Upper lobe of right lung (tissue), 1 donor: ENCODE measurements around the gene TNFAIP2. TPM values are rescaled to one million over a fixed set of nuclear protein-coding genes. Genes with fewer than 3 reads are reported as not detected.

ENCODE experiments used
- ATAC-seq: fragments of 200-7000 bp; cut with Tn5 transposase; one replicate; pipeline ENCODE4 v1.9.1; 2020; ENCODE audit warnings: mild to moderate bottlenecking, moderate library complexity
- DNase-seq: peaks from one replicate; pipeline ENCODE4 v3.0.0-alpha.2; 2020
- H3K27ac ChIP-seq: fragments of 200-600 bp; one replicate; pipeline ENCODE4 v1.8.0; 2022
- H3K27me3 ChIP-seq: fragments of 200-600 bp; one replicate; pipeline ENCODE4 v1.8.0; 2022; ENCODE audit warnings: mild to moderate bottlenecking
- H3K36me3 ChIP-seq: fragments of 200-600 bp; one replicate; pipeline ENCODE4 v1.8.0; 2022
- H3K4me1 ChIP-seq: fragments of 200-600 bp; one replicate; pipeline ENCODE4 v1.8.0; 2022
- H3K4me3 ChIP-seq: fragments of 200-600 bp; one replicate; pipeline ENCODE4 v1.8.0; 2022; ENCODE audit warnings: mild to moderate bottlenecking
- H3K9me3 ChIP-seq: fragments of 200-600 bp; one replicate; pipeline ENCODE4 v1.8.0; 2022
- intact Hi-C: fragments of 100-400 bp; cut with DNase I; formaldehyde crosslinking; loops from one replicate; pipeline ENCODE4 v1.11.0; 2022
- total RNA-seq: library from RNA; stranded (reverse); fragmentation: NEBNext Ultra II Directional; extraction: Animal tissue kit (Norgen Biotek cat#: 25700); gene quantifications from one replicate; pipeline ENCODE4 v1.2.1, GENCODE V29; 2021
- TF ChIP-seq, protein P1 (sequence below): fragments of 200-600 bp; IDR thresholded peaks from one replicate; pipeline ENCODE4 v1.8.0; 2022; ENCODE audit warnings: antibody characterized with exemption
- donor health status: DM: no; HTN: yes; CAD: no; lungs with severe emphysema.

Gene TNFAIP2
- total RNA-seq, 1 donor from 2014 or later = 158 TPM

DNA sequence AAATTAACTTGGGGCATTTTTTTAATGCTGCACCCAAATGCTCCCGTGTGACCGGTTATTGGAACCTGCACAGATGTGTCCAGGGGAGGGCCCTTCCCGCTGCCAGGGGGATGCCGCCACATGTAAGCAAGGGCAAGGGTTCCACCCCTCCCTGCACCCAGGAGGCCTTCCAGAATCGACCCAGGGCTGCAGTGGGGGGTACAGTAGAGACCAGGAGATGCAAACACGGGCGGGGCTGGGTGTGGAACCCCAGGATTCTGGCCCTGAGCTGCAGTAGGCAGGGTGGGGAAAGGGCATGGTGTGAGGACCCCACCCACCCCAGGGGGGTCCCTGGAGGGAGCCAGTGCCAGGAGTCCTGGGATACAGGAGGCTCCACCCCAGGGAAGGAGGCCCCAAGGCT lies 54.1 kb downstream of the TNFAIP2 start:
- Histone ChIP-seq H3K36me3 (no peaks in the 10 kb centered on the region), H3K27ac (no peak overlapping the region), H3K27me3 (no peaks in the 10 kb centered on the region), H3K4me3 (no peak overlapping the region), H3K4me1 (no peaks in the 10 kb centered on the region), H3K9me3 (no peaks in the 10 kb centered on the region)
- TF ChIP-seq, protein P1, sequence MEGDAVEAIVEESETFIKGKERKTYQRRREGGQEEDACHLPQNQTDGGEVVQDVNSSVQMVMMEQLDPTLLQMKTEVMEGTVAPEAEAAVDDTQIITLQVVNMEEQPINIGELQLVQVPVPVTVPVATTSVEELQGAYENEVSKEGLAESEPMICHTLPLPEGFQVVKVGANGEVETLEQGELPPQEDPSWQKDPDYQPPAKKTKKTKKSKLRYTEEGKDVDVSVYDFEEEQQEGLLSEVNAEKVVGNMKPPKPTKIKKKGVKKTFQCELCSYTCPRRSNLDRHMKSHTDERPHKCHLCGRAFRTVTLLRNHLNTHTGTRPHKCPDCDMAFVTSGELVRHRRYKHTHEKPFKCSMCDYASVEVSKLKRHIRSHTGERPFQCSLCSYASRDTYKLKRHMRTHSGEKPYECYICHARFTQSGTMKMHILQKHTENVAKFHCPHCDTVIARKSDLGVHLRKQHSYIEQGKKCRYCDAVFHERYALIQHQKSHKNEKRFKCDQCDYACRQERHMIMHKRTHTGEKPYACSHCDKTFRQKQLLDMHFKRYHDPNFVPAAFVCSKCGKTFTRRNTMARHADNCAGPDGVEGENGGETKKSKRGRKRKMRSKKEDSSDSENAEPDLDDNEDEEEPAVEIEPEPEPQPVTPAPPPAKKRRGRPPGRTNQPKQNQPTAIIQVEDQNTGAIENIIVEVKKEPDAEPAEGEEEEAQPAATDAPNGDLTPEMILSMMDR = no peak
- DNase-seq = peak; percentile 54
- intact Hi-C loops = no loop called here
- peak; percentile 24 for ATAC-seq

DNA sequence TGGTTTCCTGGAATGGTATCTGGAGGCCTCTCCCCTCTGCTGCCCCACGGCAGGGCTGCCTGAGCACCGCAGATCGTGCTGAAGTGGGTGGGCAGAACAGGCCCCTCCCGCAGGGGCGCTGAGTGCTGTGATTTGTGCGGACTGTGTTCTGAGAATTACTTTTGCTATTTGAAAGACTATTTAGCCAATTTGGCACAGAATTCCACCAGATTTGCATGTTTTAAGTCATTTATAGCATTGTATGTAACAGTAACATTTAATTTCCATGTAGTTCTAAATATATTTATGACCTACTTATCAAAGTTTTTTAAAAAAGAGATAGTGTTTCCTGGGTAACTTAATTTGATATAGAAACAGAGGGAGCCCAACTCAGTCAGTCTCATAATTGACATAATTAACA lies 55.3 kb downstream of the TNFAIP2 start:
- no peak overlapping the region for H3K4me3 ChIP-seq
- H3K9me3 ChIP-seq = no peaks in the 10 kb centered on the region
- no peaks in the 10 kb centered on the region for H3K27me3 ChIP-seq
- H3K27ac ChIP-seq = no peak overlapping the region
- intact Hi-C loops = no loop called here
- no peaks in the 10 kb centered on the region for H3K4me1 ChIP-seq
- TF ChIP-seq, protein P1 = no peak
- H3K36me3 ChIP-seq = no peaks in the 10 kb centered on the region
- ATAC-seq (no peak), DNase-seq (no peak)

DNA sequence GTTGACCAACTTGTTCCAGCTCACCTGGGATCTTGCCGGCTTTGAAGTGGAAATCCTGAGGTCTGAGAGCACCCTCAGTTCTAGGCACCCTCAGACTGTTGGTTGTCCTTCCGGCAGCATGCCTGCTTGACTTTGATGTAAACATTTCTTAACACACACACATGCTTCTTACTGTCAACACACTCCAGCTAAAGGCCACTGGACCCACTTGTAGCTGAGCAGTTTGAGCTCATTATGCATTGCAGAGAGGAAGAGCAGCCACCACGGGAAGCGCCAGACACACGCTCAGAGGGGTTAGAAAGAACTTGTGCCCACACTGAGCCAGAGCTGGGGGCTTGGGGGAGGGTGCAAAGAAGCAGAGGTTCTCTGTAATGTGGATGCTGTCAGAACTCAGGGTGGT lies 55.8 kb downstream of the TNFAIP2 start:
- ATAC-seq (peak; percentile 80), DNase-seq (peak; percentile 53)
- intact Hi-C loops = no loop called here
- TF ChIP-seq, protein P1 = no peak
- Histone ChIP-seq H3K4me1 (no peaks in the 10 kb centered on the region), H3K4me3 (no peak overlapping the region), H3K27ac (no peak overlapping the region), H3K36me3 (no peaks in the 10 kb centered on the region), H3K27me3 (no peaks in the 10 kb centered on the region), H3K9me3 (no peaks in the 10 kb centered on the region)

DNA sequence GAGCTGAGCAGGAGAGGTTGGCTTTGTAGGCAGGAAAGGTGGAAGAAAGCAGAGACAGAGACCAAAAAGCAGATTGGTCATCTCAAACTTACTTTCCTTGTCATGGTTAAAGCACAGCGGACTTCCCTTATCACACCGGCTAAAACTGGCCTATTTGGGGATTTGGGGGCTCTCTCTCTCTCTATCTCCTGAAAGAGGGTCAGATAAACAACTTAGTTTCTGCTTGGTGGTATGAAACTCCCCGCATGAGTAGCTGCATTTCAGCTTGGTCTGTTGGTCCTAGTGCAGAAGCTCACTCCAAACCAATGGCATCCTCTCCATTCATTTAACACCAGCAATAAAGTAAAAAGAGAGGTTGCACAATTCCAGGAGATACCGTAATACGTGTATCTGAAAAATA lies 57.1 kb downstream of the TNFAIP2 start:
- H3K9me3 ChIP-seq = no peaks in the 10 kb centered on the region
- no peak for DNase-seq
- H3K27me3 ChIP-seq = no peaks in the 10 kb centered on the region
- H3K4me1 ChIP-seq = no peaks in the 10 kb centered on the region
- no peak overlapping the region for H3K27ac ChIP-seq
- H3K4me3 ChIP-seq = no peak overlapping the region
- ATAC-seq = no peak
- intact Hi-C loops = loop anchor here (10.0 kb wide), 1 partner anchor 76 kb away; no protein-coding TSS in a partner anchor
- no peaks in the 10 kb centered on the region for H3K36me3 ChIP-seq
- TF ChIP-seq, protein P1 = no peak

DNA sequence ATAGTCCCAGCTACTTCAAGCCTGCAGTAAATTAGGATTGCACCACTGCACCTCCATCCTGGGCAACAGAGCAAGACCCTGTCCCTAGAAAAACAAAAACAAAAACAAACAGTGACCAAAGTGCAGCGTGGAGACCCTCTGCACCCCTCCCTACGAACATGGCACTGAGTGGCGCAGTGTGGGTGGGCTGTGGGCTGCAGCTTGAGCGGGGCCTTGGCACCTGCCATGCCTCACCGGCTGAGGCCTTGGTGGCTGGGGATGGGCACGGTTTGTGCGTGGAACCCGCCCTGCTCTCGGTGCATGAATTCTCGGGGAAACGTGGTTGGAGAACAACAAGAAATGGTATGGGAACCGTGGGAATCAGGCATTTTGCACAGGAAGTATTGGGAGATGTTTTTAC lies 60.8 kb downstream of the TNFAIP2 start:
- TF ChIP-seq, protein P1 = no peak
- DNase-seq = peak; percentile 41
- intact Hi-C loops = loop anchor here (10.0 kb wide), 1 partner anchor 79 kb away; no protein-coding TSS in a partner anchor
- H3K9me3 ChIP-seq = no peaks in the 10 kb centered on the region
- no peak for ATAC-seq
- peaks cover 5% of the 10 kb centered on the region for H3K4me1 ChIP-seq
- no peak overlapping the region for H3K27ac ChIP-seq
- H3K27me3 ChIP-seq = peaks cover 24% of the 10 kb centered on the region
- no peaks in the 10 kb centered on the region for H3K36me3 ChIP-seq
- H3K4me3 ChIP-seq = no peak overlapping the region
